NCI-H2171 (cell line): ENCODE measurements around the gene FAM3B.
"Not testable (repeated sequence)": the region's sequence is repeated elsewhere in the genome, so short reads cannot be mapped to it uniquely, and the experiment has no call there.

ENCODE experiments used
- DNase-seq: peaks from one replicate; lab custom pipeline; 2025; lab: John Stamatoyannopoulos, UW

Gene FAM3B, protein sequence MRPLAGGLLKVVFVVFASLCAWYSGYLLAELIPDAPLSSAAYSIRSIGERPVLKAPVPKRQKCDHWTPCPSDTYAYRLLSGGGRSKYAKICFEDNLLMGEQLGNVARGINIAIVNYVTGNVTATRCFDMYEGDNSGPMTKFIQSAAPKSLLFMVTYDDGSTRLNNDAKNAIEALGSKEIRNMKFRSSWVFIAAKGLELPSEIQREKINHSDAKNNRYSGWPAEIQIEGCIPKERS

DNA sequence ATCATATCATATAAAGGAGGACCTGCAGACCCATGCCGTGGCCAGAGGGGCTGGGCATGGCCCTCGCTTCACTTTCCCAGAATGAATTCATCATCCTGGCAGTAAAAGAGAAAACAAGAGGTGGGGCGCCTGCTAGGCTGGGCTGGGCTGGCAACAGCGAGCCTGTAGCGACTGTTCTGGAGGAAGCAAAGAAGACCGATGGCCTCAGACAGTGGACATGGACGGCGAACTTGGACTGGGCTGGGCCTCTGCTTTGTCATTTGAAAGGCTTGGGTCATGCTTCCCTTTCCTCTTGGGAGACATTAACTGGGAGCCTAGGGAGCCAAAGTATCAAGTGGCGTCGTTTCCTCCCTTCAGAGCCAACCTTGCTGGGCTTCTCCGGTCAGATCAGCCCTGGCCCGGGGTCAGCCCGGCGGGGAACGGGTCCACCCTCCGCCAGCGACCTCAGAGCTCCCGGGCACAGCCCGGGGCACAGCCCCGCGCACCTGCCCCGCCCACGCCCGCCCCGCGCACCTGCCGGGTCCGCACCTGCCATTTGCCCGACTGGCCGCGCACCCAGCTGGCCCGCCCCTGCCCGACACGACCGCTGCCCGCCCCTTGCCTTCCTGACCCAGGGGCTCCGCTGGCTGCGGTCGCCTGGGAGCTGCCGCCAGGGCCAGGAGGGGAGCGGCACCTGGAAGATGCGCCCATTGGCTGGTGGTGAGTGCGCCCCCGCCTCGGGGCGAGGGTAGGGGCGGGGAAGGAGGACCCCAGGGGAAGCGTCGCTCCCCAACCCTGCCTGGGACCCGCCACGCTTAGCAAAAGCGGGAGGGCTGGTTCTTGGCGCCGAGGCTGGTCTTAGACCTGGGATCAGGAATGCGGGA lies at the start of gene FAM3B:
Gene FAM3B, plus strand, starts transcription at position 602 of the 863 bp plus-strand sequence. Its CDS starts 79 bp downstream, at position 681.
- DNase-seq: no peak

DNA sequence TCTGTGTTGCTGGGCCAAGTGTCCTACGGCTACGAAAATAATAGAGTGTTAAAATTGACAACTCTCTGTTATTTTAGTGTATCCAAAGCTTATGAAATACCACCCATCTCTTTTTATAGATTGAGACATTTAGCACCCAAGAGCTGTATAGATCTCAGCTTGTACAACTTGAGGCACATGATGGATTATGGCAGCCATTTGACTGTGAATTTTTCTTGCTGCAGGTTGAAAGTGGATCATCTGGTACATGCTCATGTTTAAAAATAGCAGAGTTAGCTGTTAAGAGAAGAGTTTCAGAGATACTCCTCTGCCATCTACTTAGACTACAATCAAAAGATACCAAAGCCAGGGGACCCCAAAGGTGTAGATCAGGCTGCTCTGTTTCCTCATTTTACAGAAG lies 49.3 kb upstream of the FAM3B start:
- no peak for DNase-seq

DNA sequence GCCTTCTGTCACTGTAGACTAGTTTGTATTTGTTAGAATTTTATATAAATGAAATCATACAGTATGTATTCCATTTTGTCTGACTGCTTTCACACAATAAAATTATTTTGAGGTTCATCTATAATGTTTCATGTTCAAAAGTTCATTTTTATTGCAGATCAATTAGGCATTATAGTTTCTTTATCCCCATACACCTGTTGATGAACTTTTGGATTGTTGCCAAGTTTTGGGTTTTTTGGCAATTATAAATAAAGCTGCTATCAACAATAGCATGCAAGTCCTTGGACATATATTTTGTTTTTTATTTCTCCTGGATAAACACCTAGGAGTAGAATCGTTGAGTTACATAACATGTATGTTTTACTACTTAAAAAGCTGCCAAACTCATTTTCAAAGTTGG lies 47.1 kb upstream of the FAM3B start:
- DNase-seq: no peak

DNA sequence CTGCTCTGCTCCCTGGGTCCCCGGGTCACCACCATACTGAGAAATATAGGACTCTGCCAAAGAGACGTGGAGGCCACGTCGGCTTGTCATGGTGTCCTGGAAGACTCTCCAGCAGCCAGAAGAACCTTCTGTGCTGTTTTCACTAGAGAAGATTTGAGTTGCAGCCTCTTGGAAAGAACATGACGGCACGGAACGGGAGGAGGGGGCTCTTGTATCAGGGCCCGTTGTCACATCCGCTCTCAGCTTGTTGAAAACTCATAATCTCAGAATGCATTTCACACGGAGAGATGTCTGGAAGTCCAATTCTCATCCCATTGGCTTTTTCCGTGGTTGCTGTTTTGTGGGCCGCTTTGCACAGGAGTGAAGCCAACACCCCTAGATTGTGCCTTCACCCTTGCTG lies 39.4 kb upstream of the FAM3B start:
- no peak for DNase-seq

DNA sequence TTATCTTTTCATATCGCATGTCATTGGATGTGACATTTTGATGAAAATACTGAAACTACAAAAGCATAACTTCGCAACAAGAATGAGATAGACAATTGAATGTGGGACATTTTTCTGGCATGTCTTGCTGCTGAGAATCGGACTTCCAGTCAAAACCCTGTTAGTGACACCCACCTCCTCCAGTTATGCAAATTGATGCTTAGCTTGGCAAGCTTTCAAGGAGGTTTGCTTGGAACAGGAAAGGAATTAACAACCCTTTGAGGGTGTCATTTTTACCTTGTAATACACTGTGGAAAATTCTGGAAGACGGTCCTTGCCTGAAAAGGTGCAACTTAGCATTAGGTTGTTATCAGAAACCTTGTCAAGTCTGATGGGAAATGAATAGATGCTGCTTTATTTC lies 38.8 kb upstream of the FAM3B start:
- no peak for DNase-seq

DNA sequence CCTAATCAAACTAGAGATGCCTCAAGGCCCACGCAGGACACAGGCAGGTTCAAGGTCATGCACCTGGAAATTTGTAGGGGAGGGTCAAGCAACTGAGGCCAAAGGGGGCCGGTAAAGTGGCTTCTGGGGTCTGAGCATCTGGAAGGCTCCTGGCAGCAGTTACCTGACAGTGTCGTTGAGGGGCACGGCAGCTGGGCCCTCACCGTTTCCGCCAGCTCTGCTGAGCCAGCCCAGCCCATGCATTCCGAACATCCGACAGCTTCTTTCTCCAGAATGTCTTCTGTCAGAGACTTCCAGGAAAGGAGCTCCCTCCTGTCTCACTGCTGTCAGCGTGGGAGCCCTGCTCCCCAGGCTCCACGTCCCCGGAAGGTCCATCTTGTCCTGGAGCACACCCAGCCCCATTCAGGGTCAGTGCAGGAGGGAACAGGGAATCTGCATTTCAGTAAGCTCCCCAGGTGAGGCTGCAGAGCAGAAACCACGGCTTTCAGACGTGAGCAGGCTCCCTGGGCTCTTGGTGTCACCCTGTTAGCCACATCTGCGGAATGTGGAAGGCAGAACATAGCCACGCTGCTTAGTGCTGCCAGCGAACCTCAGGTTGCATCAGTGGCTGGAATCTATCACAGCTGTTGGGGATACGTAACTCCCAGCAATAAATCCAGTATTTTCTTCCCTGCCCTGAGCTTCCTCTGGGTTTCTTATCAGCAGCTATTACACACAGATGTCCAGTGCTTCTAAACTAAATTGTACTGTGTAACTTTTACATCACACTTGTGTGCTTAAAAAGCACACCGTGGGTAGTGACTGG lies 36.3 kb upstream of the FAM3B start:
- no peak for DNase-seq

DNA sequence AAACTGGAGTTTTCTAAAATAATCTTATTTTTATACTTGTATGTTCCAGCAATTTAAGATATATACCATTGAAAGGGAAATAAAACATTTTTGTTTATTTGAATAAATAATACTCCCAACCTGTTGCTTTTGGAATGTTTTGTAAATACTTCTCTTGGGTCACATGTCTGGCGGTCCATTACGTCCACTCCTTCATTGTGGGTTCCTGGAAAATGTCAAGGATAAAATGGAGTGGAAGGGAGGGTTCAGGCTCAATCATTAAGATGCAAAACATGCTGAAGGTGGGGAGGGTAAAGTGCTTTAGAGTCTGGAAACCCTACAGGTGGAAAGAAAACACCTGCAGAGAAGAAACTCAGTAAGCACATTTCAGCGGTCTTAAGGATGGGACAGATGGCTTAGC lies 34.2 kb upstream of the FAM3B start:
- DNase-seq: no peak

DNA sequence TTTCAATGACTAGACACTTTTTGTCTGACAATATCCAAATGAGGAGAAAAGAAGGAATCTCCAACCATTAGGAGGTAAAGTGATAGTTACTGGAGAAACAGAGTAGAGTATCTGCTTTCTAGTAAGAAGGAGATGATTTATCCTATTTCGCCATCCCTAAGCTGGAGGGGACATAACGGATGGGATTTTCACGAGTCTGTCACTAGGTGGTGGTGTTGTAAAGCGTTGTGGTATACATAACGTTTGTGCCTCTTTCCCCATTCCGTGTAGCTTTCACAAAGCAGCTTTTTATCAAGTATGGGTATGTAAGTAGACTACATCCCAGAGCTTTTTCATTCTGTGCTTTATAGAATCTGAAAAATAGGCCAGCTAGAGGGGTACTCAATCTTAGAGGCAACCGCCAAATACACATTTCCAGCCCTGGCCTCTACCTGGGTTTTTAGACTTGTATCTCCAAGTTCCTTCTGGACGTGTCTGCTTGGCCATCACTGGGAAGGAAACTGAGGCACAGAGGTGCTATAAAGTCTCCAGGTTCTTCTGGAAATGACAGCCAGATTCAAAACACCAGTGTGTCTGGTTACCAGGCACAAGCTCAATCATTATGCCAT lies 33.3 kb upstream of the FAM3B start:
- DNase-seq: peak; percentile 19

DNA sequence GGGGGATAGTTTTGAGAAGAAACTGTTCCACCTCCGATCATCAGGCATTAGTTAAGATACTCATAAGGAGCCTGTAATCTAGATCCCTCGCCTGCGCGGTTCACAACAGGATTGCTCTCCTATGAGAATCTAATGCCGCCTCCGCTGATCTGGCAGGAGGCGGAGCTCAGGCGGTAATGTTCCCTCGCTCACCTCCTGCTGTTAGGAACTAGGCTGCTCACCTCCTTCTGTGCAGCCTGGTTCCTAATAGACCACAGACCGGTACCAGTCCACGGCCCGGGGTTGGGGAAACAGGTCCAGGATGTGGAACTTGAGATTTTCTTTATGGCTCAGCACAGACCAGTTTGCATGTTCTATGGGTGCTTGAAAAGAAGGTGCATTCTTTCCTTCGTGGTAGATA lies 27.2 kb upstream of the FAM3B start:
- no peak for DNase-seq

DNA sequence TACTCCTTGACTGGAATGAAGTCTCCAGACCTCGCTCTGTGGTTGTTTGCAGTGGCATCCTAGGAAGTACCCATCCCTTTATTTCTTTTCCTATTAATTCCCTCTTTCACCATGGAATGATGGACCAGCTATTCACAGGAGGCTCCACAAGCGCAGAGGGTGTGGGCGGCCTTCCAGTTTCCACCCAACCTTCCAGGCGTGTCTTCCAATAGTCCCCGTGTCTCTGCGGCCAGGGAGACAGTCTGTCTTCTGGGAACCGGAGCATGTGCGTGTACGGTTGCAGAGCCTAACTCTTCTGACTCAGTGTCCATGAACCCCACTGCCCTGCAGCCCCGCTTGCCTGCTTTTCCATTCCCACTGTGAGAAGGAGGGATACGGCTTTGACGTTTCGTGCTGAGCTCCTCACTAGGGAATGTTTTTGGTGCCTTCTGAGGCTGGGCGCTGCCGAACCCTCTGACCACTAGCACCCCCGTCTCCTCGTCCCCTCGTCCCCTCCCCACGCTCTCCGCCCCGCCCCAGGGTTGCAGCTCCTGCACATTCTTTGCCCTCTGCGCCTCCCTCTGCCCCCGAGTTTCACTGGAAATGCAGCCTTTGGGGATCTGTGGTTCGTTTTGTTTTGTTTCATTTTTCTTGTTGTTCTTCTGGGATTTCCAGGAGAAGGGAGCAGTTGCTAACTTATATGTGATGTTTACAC lies 26.3 kb upstream of the FAM3B start:
- no peak for DNase-seq

DNA sequence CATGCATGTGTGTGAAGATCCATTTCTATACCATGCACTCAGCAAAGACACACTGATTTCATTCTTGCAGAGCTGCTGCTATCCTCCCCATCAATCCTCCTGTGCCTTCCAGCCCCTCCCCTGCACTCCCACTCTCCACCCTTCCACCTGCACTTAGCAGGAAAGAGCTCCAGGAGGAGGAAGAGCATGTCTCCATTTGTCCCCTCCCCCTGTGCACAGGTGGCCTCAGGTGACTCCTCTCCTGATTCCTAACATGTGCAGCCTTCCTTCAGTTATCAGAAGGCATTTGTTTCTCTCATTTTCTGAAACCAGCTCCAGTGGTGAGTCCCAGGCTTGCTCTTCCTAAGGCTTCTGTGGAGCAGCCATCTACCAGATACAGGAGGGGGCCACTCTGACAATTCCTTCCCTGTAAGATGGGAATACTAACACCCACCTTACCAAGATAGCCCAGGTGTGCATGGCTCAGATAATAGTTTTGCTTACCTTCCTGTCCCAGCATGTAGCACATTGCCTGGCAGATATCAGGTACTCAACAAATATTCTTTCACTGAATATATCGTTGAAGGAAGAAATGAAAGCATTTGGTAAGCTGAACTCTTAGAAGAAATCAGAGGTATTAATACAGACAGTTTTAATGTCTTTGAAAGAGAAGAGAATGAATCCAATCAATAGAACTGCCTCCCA lies 21.9 kb upstream of the FAM3B start:
- no peak for DNase-seq

DNA sequence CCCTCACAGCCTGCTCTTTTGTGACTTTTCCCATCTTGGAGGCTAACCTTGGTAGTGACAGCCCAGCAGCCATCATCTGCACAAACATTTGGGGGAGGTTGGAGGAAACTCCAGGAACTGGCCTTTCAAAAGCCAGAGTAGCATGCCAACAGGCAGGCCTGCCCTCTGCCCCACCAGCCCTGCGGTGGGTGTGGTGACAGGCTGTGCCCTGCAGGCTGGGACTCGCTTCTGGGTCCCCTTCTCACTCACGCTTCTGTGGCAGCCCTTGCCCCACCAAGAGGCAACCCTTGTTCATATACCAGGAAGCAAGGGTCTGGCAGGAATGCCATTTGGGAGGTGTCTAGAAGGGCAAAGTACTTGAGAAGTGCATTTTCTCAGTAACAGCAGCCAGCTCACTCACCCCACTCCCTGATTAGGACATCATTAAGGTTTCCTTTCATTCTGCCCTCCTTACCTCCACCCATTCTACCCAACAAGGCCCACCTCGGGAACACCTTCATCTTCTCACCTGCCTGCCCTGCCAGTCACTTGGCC lies 20.8 kb upstream of the FAM3B start:
- DNase-seq: no peak

DNA sequence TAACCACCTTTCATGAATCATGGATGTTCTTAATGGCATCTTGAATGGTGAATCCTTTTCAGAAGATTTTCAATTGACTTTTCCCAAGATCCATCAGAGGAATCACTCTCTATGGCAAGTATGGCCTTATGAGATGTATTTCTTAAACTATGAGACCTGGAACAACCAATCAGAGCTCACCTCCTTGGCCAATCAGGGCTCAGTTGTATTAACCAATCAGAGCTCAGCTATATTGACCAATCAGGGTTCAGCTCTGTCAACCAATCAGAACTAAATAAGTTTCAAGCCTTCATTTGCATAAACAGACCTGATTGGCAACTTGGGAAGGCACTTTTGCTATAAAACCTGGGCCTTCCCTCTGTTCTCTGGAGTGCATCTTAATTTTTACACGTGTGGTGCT lies 13.6 kb upstream of the FAM3B start:
- DNase-seq: no peak

DNA sequence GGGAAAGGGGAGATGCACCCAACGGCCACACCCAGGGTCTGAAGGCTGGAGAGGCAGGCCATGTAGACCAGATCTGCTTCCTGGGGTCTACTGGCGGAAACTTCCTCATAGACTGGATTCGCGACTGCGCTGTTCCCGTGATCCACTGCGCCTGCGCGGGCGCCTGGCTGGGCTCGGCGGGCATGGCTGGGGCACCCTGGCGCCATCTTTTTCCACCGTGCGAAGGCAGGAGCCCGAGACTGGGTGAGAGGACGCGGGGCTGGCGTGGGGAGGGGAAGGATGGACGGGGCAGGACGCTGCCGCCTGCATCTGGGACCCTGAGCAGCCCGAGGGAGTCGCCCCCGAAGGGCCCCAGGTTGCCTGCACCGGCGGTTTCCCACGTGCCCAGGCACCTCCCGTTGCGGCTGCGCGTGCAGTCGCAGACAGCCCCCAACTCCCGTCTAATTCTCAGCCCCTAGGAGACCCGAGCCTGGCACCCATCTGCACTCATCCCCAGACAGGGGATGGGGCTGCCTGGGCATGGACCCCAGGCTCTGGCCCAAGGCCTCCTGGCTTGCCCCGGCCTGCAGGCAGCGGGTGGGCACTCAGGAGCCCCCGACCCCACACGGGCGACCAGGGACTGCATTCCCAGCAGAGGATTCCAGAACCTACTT lies 12.4 kb upstream of the FAM3B start:
- no peak for DNase-seq

DNA sequence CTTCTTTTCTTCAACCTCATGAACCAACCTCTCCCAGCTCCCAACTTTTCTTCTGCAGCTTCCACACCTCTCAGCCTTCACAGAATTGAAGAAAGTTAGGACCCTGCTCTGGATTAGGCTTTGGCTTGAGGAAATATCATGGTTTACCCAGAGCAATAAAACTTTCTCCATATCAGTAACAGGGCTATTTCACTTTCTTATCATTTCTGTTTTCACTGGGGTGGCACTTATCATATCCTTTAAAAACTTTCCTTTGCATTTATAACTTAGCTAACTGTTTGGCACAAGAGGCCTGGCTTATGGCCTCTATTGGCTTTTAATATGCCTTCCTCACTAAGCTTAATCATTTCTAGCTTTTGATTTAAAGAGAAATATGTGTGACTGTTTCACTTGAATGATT lies 9.4 kb upstream of the FAM3B start:
- no peak for DNase-seq

DNA sequence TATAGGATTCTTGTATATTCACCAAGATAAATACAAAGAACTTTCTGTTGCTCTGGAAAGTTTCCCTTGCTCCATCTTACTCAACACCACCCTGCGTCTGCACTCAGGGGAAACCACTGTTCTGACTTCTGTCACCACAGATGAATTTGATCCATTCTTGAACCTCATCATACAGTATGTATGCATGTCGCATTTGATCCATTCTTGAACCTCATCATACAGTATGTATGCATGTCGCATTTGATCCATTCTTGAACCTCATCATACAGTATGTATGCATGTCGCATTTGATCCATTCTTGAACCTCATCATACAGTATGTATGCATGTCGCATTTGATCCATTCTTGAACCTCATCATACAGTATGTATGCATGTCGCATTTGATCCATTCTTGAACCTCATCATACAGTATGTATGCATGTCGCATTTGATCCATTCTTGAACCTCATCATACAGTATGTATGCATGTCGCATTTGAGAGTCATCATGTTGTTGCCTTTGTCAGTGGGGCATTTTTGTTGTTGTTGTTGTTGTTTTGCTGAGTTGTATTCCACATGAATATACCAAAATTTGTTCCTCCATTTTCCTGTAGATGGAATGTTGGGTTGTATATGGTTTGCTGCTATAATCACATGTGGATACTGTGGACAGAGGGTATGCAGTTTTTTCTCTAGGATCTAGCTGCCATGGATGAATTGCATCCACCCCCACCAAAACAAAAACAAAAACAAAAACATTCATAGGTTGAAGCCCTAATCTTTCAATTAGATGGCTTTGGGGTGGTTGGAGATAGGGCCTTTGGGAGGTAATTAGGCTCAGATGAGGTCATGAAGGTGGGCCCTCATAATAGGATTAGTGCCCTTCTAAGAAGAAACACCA lies 3.1 kb upstream of the FAM3B start:
- DNase-seq: not testable (repeated sequence)

DNA sequence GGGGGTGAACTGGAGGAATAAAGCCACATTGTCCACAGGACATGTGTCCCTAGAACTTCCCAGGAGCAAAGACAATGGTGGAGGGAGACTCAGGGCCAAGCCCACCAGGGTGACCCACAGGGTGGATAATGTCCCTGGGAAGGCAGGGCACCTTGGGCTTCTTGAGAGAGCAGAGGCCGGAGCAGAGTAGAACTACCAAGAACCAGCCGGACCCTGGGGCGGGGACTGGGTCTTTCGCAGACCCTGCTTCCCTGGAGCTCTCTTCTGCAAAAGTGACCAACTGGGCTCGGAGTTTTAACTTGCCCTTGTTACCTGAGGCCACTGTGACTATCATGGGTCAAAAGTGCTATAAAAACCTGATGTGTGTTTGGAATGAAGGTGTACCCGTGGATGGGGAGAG lies 875 bp upstream of the FAM3B start:
- no peak for DNase-seq

DNA sequence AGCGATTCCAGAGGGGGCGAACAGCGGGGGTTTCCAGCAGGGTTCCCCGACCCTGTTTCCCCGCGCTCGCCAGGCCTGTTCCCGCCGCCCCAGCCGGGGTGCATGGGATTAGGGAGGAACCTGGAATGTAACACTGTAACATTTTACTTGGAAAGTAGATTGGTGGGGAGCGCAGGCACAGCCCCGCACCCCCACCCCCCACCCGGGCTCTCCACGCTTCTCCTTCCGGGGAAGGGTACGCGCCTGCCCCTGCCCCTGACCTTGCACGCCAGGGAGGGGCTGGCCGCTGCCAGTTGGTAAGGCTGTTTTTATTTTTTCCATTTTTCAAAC lies 427 bp downstream of the FAM3B start:
- no peak for DNase-seq

DNA sequence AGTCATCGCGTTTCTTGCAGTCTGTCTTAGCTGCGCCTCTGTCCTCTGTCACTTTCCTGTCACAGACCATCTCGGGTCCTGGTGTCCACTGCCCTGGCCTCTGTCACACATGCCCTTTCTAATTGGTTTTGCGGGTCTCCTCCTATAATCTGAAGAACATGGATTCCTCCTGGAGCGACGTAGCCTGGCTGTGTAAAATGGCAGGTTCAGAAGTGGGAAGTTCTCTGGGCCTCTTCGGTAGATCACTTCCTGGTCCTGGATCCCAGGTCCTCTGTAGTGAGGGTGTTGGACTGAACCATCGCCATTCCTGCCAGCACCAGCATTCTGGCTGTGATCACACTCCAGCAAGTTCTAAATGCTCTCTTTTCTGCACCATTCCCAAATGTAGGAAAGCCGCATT lies 857 bp downstream of the FAM3B start:
- no peak for DNase-seq

DNA sequence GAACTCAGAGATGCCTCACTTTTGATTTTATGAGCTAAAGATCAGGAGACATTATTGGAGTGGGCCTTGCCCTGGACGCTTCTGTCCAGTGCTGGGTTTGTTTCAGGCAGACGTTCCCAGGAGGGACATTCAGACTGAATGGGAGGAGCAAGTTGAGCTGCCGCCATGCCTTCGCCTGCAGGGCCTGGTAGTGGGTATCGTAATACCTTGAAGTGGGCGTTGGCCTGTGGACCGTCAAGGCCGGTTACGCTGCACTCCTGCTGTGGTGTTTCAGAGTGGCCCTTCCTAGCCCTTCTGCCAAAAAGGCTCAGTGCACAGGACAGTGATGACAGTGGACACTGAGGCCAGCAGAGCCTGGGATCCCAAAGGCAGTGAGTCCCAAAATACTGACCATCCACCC lies 1.6 kb downstream of the FAM3B start:
- no peak for DNase-seq
